ENCODE data around the gene REPIN1.

DNA sequence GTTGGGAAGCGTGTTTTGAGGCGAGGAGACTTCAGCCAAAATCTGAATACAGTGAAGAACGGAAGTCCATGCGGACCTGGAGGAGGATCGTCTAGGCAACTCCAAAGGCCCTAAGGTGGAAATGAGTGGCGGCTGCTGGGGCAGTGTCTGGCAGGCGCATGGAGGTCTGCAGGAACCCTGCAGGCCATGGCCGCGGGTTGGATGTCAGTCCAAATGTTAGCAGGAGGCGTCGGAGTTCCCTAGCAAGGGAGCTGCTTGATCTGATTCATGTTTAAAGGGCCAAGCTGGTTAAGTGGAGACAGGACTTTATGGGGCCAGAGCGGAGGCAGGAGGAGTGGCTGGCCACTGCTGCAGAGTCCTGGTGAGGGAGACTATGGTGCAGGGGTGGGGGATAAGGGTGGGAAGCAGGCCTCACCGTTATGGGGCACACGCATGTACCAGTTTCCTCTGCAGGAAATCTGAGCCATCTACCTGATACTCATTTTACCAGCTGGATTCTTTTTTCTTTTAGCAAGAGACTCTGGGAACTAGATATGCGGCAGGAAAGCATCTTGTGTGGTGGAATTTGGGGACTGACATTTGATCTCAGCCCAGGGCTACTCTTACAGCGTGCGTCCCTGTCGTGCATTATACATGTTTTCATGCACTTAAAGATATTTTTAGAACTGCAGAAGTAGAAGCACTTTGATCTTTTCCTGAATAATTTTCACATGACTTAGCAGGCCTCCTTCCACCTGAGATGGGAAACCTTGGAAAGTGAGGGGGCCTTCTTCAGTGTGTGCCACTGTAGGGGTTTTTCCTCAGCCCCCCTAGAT is 6.6 kb upstream of the REPIN1 start:
- TF ChIP-seq, protein P1, sequence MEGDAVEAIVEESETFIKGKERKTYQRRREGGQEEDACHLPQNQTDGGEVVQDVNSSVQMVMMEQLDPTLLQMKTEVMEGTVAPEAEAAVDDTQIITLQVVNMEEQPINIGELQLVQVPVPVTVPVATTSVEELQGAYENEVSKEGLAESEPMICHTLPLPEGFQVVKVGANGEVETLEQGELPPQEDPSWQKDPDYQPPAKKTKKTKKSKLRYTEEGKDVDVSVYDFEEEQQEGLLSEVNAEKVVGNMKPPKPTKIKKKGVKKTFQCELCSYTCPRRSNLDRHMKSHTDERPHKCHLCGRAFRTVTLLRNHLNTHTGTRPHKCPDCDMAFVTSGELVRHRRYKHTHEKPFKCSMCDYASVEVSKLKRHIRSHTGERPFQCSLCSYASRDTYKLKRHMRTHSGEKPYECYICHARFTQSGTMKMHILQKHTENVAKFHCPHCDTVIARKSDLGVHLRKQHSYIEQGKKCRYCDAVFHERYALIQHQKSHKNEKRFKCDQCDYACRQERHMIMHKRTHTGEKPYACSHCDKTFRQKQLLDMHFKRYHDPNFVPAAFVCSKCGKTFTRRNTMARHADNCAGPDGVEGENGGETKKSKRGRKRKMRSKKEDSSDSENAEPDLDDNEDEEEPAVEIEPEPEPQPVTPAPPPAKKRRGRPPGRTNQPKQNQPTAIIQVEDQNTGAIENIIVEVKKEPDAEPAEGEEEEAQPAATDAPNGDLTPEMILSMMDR (IDR thresholded peaks at IDR 0.05 in 8 of 11, conservative IDR thresholded peaks at IDR 0.05 in 3 of 11) = no peak
- no peak for TF ChIP-seq POLR2A (IDR thresholded peaks at IDR 0.05)

All from spleen (tissue), 7 donors.